ENCODE measurements around the gene THSD4.

Gene THSD4

DNA sequence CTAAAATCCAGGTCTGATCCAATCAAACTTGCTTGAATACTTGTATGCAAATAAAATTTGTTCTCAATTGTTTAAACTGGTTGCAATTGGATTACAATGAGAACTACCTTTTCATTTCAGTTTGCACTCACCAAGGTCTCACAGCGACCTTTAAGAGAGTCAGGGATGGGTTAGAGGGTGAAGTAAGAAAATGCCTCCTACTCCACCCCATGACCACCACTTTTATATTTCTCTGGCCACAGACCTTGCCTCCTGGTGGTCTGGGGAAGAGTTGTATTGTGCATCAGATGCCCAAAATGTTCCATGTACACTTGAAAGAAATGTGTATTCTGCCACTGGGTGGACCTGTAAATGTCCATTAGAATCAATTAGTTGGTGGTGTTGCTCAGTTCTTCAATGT is 16.4 kb upstream of the THSD4 start:
- no peak for DNase-seq

DNA sequence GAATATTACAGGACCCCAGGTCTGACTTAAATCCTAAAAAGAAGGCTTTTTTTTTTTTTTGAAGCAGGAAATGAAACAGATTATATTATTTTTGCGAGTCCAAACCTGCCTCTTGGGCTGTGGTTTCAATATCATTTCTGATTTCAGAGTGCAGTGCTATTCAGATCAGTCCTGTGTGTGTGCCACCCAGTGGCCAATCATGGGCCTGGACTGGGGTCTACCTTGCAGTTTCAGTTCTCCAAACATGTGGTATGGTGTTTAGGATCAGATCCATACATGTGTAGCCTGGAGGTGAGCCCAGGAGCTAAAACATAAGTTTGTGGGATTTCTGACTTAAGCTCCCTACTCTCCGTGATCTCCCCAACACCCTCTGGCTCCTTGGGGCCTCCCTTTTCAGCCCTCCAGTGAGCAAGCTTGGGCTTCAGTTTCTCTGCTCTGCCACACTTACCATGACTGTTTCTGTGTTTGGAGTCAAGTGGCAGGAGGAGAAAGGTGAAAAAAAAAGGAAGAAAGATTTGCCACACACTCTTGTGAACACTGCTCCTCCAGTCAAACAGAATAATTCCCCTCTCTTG is 12.1 kb upstream of the THSD4 start:
- no peak for DNase-seq

- no peak for DNase-seq
Observed at GRCh38 chr15:71104636-71105035, 10.6 kb upstream of the THSD4 start.

DNA sequence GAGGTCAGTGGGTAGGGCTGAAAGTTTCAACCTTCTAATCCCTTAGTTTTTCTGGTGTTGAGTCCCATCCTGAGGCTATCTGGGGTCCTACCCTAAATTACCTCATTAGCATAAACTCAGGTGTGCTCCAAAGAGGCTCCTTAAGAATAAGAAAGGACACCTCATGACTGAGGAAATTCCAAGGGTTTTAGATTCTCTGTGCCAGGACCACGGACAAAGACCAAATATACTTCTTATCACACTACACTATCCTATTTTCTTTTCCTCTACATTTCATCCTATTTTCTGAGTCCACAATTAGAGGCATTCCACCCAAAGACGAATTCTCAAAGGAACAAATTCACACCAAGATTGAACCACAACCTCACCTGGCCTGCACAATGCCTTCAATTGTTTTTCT is 9.8 kb upstream of the THSD4 start:
- DNase-seq = no peak

- DNase-seq = no peak
Observed at GRCh38 chr15:71106802-71107500, 8.3 kb upstream of the THSD4 start.

GRCh38 chr15:71107501-71107815 is 7.8 kb upstream of the THSD4 start:
- DNase-seq = no peak

- no peak for DNase-seq
Observed at GRCh38 chr15:71109130-71109529, 6.1 kb upstream of the THSD4 start.

DNA sequence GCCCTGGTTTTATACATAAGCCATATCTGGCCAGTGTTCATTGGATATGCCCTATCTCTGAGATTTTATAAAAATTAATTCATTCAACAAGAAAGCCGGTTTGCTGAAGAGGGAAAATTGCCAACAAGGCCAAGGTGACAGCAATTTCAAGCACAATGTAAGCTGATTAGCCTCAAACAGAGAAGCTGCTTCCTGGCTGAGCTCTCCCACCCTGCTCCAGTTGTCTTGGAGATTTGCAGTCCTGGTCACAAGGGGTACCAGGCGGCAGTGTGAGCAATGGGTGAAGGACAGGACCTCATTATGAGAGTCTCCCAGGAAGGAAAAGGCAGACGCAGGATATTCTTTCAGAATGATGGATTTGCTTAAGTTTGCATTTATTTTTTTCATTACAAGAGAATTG is 5.4 kb upstream of the THSD4 start:
- no peak for DNase-seq

DNA sequence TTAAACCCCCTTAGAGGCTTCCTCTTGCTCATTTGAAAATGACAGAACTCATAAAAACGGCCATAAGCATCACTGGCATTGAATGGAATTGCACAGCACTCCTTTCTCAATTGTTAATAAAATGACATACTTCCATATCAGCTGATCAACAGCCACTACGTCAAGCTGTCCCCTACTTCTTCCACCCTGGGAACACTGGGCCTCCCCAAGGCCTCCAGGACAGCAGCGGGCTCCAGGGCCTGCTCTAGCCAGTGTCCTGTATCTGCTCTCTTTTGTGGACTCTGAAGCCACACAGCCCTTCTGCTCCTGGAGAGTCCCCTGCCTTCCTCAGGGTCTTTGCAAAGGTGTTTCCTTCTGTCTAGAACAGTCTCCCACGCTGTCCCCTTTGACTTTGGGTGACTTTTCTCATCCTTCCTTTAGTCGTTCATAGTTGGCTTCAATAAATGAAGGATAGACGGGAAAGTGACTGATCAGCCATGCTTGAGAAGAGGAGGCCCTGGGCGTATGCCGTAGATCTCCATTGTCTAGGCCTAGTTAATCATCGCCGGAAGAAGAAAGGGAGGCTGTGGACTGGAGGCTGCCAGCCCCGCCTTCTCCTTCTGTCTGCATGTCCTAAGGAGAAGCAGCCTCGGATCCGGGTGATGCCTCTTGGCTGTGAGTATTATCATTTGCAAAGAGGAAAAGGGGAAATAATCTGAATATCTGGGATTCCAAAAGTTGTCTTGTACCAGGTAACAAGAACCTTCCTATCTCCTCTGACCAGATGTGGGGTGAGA is 4.7 kb upstream of the THSD4 start:
- DNase-seq = no peak

GRCh38 chr15:71111181-71111565 is 4.1 kb upstream of the THSD4 start:
- no peak for DNase-seq

GRCh38 chr15:71111950-71112349 is 3.3 kb upstream of the THSD4 start:
- DNase-seq = no peak

DNA sequence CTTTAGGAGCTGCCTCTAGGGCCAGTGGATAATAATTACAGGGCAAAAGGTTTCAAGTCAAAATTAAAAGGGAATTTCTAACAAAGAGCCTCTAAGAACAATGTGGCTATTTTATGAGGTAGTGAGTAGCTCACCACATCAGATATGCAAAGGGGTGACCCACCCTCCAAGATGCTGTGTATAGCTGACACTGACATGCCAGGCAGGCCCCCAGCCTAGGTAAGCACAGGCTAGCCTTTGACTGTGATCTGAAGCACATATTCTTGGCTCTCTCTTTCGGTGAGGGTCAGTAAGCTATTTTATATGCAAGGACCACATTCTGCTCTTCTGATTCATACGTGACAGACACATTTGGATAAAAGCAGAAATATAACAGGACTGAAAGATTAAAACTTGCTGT is 2.8 kb upstream of the THSD4 start:
- no peak for DNase-seq

GRCh38 chr15:71114066-71114680 is 1.1 kb upstream of the THSD4 start:
- no peak for DNase-seq

- DNase-seq = no peak
Observed at GRCh38 chr15:71115567-71116351, 488 bp downstream of the THSD4 start.

DNA sequence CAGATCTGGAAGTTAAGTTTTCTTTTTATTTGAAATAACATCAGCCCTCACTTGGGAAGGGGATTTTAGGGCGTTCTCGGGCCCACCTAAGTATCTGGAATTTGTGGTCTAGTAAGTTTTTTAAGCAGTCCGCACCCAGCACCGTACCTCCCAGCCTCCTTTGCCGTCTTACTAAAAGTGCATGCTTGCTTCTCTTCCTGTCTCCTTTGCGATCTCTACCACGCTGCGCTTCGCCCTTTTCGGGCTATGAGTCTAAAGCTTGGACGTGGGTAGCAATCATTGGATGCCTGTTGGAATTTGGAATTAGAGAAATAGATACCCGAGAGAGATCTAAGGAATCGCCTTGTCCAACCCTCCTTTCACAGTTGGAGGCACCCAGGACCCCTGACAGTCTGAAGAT is 1.1 kb downstream of the THSD4 start:
- no peak for DNase-seq

- no peak for DNase-seq
Observed at GRCh38 chr15:71116942-71117341, 1.7 kb downstream of the THSD4 start.

DNA sequence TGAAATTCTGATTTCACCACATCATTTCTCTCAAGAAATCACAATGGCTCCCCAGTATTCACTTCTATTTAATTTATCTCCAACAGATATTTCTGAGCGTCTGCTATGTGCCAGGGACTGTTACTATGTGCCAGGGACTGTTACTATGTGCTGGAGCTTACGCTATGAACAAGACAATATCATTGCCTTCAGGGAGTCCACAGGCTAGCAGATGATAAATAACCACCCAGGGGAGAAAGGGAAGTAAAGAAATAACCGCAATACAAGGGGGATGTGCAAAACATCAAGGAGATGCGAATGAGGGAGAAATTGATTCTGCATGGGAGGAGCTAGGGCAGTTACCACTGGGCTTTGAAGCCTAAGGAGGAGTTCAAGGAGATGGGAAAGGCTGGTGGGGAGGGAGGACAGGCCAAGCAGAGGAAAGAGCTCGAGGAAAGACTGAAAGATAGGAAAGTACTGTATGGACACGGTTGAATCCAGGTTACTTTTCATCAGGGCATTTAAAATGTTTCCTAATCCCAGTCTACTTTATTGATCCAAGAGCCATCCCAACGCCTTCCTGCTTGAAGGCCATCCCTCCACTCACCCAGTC is 2.5 kb downstream of the THSD4 start:
- DNase-seq = no peak

GRCh38 chr15:71118345-71118744 is 3.1 kb downstream of the THSD4 start:
- DNase-seq = no peak

- DNase-seq = no peak
Observed at GRCh38 chr15:71118881-71119632, 3.8 kb downstream of the THSD4 start.

DNA sequence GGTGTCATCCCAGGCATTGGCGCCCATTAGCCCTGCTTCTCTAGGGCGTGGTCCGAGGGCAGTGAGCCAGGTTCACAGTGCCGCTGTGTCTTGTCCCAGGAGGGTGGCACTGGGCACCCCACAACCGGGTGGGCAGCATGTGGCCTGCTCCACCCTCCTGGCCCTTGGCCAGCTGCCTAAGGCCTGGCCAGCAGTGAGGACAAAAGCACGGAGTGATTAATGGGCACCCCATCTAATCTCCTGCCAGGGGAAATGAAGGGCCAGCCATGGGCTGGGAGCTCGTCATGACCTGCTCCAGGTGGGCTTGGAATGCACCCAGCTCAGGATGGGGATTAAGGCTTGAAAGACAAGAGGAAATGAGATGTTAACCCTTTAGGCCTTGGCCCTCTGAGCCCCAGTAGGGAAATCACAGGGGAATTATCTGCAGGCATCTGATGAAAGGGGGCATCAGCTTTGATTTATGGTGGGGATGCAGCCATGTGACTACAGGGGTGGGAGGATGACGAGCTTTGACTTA is 5.2 kb downstream of the THSD4 start:
- DNase-seq = no peak

DNA sequence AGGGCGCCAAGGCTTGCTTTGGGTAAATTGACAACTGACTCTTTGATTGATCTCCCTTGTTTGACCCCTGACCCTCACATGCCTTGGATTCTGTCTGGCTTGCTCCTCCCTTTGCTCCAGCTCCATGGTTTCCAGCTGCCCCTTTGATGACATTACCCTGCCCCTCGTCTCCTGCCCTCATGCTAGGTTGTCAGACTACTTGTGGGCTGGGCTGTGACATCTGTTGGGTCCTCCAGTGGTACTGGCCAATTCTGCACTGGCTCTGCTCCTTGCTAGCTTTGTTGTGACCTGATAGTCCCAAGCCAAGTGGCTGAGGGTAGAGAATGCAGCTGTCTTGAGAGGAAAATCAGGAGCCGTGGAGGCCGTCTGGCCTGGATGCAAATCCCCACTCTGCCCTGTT is 6.2 kb downstream of the THSD4 start:
- no peak for DNase-seq

Data from T-helper 9 cell (primary cell).